GM18861 (cell line): ENCODE data around the gene SPPL3.

Source experiments
- ATAC-seq: cut with Tn5 transposase; IDR thresholded peaks from one replicate; pipeline ENCODE4 v1.9.1; 2021; ENCODE audit not compliant: unreplicated experiment

The SPPL3 gene

DNA sequence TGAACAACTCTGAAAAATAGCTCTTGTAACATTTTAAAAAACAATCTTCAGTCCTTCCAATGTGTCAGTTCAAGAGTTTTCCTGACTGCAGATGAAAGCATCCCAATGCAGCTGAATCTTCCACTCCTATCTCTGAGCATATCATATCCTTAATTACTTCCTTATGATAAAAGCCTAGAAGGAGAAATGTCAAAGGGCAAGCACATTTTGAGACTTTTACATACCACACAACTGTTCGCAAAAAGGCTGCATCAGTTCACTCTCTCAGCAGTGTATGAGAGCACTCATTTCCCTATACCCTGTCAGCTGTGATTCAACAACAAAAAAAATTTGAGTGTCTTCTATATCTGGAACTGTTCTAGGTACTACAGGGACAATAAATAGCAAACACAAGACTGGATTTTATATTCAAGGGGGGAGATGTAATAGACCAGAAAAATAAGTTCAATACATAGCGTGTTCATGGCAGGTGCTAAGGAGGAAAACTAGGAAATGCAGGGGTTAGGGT lies 112.4 kb downstream of the SPPL3 start:
- ATAC-seq, result no peak

DNA sequence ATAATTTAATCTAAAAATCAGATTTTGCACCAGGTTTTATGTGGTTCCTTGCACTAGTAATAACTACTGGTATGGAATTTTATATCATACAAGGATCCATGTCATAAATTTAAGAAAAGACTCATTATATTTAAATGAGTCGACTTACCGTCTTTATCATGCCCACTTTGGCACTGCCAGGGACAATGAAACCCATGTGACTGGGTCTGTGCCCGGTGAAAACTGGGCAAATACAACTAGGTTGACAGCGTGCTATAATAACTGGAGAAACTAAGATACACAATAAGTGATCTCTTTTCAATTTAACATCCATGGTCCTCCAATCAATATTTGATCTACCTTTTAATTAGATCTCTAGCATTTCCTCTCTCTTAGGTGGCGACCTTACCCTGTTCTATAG lies 114.0 kb downstream of the SPPL3 start:
- no peak for ATAC-seq

DNA sequence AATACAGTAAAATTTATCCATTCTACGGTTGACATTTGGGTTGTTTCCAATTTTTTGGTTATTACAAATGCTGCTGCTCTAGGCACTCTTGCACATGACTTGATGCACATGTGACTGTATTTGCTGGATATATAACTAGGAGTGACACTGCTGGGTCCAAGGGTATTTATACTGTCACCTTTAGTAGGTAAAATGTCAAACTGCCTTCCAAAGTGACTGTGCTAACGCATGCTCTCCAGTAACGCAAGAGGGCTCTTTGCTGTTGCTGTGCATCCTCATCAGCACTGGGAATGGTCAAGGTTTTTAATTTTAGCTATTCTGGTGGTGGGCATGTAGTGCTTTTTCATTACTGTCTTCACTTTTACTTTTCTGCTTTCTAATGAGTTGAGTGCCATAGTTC lies 116.3 kb downstream of the SPPL3 start:
- no peak for ATAC-seq

DNA sequence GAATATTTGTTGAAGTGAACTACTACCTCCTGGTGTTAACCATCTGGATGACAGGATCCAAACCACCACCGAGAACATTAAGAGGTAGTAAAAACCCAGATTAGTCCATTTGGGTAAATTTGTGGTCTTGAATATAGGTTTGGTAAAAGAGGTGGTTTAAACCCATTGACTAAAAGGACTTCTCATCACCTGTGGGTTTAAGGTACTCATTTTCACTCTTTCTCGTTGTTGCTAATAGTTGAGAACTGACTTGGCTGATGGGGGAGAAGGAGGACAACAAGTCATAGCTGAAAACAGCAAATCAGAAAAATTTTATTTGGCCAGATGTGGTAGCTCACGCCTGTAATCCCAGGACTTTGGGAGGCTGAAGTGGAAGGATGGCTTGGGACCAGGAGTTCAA lies 119.4 kb downstream of the SPPL3 start:
- ATAC-seq, result no peak

DNA sequence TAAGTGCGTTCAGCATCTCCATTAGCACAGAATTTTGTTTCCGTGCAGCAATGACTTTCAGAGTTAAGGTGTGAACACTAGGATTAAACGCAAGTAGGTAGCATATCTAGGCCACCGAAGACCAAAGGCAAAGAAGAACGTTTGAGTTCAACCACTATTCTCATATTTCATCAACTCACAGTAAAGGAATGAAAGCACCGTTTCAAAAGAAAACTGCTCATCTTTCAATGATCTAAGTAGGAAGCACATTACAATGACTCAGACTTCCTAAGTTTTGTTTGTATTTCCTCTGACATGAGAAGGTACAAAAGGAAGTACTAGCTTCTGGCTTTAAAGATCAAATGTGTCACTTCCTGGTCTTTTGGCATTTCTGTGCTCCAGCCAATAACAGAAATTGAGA lies 121.0 kb downstream of the SPPL3 start:
- ATAC-seq, result no peak

DNA sequence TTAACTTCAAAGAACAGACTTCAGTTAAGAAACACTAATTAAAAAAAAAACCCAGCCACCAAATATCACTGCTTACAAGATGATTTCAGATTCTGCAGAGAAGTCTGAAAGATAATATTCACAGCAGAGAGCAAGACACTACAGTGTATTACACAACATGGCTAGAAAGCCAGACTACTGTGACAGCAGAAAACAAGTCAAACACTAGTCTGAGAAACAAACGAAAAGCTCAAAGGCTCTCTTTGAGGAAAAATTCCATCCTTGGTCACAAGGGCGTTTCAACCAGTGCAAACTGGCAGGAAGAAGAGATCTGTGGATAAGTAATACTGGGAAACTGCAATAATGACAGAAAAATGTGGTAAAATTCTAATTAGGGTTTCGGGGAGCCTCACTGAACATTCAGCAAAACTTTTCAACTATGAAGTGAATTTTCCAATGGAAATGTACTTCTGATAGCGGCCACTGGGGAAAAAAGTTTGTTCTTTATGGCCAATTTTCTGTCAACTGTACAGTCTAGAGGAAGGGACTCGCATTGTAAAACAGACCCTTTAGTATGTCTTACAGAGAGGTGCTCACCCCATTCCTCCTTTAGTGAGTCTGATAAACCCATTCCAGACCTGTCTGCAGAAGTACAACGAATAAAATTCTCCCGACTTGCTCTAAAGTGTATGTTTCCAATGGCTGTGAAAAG lies 128.2 kb downstream of the SPPL3 start:
- ATAC-seq, result no peak

DNA sequence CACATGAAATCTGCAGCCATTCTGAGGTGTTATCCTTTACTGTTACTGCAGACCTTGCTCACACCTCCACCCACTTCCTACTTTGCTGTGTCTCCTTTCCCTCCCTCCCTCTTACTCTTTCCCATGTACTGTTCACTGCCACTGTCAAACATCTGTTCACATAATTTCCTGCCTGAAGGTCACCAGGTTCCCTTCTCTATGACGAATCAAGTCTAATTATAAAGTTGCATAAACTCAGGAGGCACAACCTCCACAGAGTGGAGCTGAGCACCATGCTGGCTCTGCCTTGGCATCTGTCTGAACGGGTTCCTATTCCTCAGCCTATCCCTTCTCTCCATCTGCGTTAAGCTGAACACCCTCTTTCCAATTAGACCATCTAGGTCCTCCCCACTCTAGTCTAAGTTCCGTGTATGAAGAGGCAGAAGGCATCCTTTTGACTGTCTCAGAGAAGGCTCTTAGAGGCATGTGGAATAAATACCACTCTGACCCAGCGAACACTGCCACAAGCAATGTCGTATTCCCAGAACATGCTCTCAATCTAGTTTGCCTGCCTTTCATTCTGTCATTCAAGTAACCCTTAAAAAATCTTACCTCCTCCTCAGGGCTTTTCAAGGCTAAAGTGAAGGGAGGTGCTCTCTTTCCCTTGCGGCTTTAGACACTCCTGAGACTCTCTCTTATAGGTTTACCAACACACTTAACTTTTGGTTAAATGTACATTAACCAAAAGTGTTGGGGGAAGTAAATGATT lies 129.8 kb downstream of the SPPL3 start:
- no peak for ATAC-seq

DNA sequence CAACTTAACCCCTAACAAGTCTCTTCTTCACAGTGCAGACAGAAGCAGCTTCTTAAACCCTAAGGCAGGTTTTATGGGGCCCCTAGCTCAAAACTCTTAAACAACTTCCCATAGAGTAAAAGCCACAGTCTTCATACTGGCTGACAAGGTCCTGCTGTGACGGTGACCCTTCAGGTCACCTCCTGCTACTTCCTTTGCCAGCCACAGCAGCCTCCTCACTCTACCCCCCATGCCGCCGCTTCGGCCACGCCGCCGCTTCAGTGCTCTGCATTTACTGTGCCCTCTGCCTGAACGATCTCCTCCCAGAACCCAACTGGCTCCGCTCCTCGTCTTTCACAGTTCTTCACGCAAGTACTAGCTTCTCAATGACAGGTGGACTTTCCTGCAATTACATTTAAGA lies 133.1 kb downstream of the SPPL3 start:
- no peak for ATAC-seq

DNA sequence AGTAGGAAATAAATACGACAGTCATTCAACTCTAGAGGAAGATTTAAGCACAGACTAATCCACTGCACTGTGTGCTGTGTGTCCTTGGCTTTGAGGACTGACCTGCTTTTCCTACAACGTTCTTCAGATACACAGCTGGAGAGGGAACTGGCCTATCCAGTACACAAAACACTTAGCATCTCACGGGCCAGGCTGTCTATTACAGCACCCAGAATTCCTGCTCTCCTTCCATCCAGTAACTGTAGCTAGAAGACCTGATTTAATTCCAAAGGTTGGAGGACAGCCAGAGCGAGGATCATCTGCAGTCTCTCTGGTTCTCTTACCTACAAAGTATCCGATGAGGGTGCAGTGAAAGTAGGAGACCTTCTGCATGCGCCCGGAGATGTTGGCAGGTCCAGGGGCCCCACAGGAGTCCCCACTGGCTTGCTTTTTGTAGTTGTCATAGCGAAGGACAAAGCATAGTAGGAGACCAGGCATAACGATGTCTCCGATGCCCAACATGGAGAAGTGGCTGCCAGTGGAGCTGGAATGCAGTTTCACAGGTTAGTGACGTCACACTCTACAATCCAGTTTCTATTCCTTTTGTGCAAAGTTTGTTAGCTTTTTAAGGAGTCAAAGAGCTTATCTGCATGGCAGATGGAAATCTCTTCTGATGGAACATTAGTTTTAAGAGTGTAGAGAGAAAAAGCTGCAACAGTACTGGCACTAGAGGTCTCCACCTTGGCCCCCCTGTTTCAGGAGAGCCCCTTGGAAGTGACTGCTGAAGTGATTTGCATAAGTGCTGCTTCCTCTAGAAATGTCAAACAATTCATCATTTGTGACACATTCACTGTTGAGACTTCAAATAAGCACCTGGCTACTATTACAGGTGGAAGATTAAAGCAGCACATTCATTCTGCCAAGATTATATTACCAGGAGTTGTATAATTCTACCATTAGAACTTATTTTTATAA lies 136.8 kb downstream of the SPPL3 start:
- ATAC-seq, result no peak

DNA sequence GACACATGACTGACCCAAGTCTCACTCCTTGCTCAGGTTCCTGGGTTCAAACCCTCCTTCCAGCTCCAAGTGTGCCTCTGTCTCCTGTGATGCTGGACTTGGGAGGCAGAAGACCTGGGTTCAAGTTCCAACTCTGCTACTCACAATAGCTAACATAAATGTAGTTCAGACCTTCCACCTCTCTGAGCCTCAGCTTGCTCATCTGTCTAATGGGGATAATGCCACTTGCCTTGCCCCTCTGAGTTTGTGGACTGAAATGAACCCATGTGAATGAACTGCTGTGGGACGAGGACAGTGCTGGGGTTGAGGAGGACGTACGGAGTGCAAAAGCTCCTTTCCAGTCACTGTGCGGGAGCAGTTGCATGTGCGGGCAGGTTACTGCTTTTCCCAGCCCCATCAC lies 137.6 kb downstream of the SPPL3 start:
- no peak for ATAC-seq

DNA sequence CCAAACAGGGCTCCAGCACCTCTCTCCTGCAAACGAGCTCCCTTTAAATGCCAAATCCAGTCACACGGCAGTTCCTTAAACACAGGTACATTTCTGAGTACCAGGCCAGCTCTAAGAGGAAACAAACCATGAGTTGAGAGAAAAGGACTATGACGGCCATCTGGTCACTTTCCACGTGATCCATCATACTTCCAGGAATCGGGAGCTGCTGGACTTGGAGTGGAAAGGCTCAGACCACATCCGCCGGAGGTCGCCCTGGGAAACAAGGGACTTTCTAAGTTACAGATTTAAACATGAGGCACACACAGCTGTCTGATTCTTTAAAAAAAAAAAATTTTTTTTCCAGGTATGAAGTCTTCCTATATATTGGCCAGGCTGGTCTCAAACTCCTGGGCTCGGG lies 139.3 kb downstream of the SPPL3 start:
- no peak for ATAC-seq

DNA sequence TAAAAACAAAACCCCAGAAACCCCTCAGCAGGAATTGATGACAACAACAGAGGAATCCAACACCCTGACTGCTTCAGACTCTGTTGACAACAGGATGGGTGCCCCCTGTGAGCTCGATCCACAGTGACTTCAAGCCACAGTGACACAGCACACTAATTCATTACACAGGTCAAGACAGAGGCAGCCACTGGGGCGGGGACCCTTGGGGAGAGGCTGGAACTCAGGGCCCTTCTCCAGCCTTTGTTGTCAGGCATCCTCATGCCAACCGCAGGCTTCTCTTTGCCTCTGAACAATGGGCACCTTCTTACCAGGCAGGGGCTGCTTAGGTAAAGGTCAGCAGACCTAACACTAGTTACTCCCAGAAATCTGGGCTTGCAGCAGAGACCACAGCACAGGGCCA lies 140.9 kb downstream of the SPPL3 start:
- ATAC-seq, result no peak

DNA sequence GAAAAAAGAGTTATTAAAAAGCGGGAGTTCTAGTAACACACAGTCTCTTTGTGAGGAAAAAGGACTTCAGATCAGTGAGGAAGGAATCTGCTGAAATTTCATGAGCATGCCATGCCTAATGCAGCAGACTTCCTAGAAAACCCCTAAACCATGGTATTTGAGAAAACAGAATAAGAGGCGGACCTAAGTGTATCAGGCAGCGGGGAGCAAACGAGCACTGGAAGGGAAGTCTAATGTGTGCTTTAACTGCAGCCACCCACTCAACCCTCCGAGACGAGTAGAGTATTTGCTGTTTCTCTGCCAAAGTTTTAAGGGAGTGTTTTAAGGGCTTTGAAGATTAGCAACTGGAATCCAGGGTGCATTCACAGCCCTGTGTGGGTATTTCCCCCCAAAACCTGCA lies 142.1 kb downstream of the SPPL3 start:
- ATAC-seq, result no peak

DNA sequence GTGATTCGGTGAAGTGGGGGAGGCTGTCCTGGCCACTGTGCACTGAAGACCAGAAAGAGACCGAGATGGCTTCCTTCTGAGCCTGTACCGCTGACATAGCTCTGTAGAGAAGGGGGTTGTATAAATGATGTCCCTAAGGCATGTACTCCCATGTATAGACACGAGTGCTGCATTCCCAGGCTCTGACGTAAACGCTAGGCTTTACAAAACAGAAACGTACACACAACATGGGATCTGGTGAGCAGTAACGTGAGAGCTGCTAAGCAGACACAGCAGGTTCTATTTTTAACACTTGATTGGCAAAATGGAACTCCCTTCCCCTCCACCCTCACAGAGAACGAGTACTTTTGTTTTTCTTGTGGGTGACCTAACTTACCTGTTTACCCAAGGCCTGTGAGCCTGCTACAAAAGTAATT lies 142.6 kb downstream of the SPPL3 start:
- ATAC-seq, result no peak

DNA sequence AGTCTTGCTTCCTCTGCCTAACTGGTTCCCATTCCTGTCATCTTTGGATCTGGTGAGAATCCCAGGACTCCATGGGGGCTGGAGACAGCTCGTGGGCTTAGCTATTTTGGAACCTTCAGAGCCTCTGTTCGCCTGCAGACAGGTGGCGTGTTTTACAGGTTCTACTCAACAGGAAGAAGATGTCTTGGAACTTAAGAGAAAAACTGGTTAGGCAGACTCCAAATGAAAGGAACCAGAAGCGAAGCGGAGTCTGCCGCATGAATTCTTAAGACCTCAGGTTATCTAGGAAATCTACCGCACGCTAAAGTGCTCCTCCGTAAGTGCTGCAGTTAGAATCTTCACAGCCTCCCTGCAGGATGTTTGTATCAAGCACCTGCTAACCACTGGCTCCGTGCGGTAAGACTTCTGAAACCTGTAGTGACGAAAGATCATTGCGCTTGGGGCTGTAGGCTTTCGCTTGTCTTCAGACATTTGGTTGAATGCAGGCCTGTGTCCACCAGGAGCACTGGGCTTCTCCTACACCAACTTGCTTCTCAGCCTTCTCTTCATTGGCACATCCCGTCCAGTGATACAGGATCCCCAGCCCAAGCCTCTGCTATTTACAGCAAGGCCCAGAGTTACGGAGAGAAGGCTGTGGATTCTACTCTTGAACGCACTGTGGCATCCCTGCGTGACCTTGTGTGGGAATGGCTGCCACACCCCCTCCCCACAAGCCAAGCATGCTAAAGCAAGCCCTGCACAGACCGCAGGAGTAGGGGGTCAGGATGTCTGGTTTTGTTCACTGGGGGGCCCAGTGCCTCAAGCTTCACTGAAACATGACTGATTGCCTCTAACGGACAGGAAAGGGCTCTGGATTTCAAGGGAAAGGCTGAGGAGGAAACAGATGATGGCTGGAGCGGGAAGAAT lies 143.6 kb downstream of the SPPL3 start:
- no peak for ATAC-seq

DNA sequence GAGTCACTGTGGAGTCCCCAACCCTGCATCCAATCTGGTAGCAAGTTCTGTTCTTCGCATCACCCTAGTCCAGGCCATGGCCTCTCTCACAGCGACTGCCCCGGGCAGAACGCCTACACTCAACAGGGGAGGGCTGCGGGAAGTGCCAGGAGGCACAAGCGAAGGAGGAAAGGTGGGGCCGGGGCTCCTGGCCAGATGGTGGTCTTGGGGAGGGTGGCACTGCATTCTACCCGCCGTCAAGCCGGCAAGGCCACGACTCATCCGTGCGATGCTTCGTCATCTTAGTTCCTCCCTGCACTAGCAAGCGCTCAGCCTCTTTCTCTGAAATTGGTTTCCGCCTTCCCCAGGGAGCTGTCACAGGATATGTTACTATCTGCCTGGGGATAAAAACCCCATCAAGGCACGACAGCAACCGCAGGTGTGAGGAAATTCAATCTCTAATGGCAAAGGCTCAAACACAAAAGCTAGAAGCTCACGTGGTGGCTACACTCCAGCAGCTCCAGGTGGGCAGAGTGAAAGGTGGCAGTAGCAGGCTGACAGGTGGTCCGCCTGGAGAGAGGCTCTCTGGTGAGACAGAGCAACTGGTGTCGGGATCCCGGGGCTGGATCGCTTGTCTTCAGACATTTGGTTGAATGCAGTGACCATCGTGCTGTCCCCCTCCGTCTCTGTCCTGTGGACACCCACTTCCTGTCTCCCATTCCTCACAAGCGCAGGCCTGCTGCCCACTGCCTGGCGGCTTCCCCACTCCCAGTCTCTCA lies 144.4 kb downstream of the SPPL3 start:
- ATAC-seq, result no peak

DNA sequence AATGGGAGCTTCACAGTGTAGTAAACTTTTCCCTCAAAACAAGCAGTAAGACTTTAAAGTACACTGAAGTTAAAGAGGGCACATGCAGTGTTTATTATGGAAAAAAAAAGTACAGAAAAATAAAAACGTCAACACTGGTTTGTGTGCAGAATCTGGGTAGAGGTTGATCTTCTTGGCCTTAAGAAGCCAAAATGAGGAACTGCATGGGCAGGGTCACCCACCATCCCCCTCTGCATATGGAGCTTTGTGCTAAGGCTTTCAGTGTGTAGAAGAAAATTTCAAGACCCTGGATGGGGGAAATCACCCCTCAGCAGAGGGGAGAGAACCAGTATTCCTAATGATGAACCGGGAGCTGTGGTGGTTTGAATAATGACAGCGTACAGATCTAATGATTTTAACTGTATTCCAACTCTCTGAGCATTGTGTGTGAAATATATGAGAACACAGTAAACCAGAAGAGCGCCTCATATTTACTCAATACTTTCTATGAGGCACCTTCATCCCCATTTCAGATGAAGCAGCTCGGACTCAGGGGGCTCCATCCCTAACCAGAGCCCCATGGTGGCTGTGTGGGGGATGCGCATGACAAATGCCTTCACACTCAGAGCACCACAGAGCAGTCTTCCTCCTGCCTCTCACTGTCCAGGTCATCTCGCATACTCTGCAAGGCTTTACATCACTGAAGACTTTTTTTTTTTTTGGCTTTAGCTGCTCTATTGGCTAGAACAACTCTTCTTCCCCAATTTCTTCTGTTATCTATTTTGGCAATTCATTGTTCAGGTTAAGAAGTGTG lies 145.2 kb downstream of the SPPL3 start:
- no peak for ATAC-seq

DNA sequence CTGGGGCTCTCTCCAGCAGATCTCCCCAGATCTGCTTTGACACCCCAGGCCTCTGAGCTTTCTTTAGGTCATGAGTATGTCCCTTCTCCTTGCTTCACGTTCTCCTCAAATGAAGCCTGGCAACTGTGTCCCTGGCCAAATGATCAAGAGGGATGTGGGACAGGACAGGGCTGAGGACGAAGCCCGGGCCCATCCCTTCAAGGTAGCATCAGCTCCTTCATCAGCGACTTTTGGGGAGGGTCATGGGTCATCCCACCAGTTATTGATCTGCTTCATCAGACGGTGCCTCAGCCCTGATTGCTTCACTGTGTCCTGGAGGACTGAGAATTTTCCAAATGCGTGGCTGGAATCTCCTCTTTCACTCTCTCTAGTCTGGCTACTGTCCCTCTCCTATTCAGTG lies 146.2 kb downstream of the SPPL3 start:
- ATAC-seq, result no peak

DNA sequence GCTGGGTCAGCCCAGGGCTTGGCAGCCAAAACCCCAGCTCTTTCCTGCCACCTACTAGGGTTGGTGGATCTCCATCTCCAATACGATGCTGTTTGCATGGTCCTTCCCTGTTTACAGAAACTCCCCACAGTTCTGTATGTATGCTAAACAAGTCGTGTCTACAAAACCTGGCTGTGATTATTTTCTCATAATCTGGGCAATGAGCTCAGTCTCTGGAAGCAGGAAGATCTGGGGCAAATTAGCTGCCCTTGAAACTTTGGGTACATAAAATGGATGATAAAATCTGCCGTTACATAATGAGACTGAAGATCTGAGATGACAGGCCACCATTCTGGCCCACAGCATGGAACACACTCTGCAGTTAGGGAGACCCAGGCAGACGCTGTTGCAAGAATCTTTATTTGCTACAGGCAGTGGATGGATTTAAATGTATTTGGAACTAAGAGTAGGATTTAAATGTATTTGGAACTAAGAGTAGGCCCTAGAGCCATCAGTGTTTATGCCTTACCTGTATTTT lies 146.9 kb downstream of the SPPL3 start:
- no peak for ATAC-seq
